ENCODE data around the gene FASLG.

- no peak for TF ChIP-seq CTCF (IDR thresholded peaks at IDR 0.05)
- no peak for TF ChIP-seq POLR2AphosphoS5 (IDR thresholded peaks at IDR 0.05; ENCODE audit: low read depth, low read length)
These were observed at the start of gene FASLG for GRCh38 chr1:172658871-172659453.
